GM18505 (cell line): ENCODE results near the gene DPP9.

Experiments used
- ATAC-seq: cut with Tn5 transposase; IDR thresholded peaks from one replicate; pipeline ENCODE4 v1.9.1; 2021; ENCODE audit not compliant: unreplicated experiment
- POLR2A ChIP-seq: IDR thresholded peaks from 4 replicates; pipeline ENCODE4 v1.6.1; 2011; ENCODE audit warnings: borderline replicate concordance; ENCODE audit not compliant: insufficient read depth, insufficient read length; ENCODE audit errors: extremely low read depth

DPP9 gene

GRCh38 chr19:4657835-4658234, 65.8 kb downstream of the DPP9 start:
- no peak for ATAC-seq
- no peak for TF ChIP-seq POLR2A

GRCh38 chr19:4657262-4657661, 66.4 kb downstream of the DPP9 start:
- no peak for ATAC-seq
- TF ChIP-seq POLR2A: no peak

GRCh38 chr19:4656102-4656501, 67.5 kb downstream of the DPP9 start:
- no peak for ATAC-seq
- no peak for TF ChIP-seq POLR2A

- no peak for ATAC-seq
- TF ChIP-seq POLR2A: no peak
Observed at GRCh38 chr19:4654437-4655361, 68.9 kb downstream of the DPP9 start.

GRCh38 chr19:4653793-4654436, 69.7 kb downstream of the DPP9 start:
- TF ChIP-seq POLR2A: no peak
- no peak for ATAC-seq

- no peak for ATAC-seq
- no peak for TF ChIP-seq POLR2A
Observed at GRCh38 chr19:4652075-4652474, 71.6 kb downstream of the DPP9 start.

- TF ChIP-seq POLR2A: no peak
- no peak for ATAC-seq
Observed at GRCh38 chr19:4650159-4650558, 73.5 kb downstream of the DPP9 start.

- ATAC-seq: no peak
- no peak for TF ChIP-seq POLR2A
Observed at GRCh38 chr19:4649392-4650047, 74.1 kb downstream of the DPP9 start.

- no peak for TF ChIP-seq POLR2A
- ATAC-seq: no peak
Observed at GRCh38 chr19:4647676-4648644, 75.7 kb downstream of the DPP9 start.

GRCh38 chr19:4645718-4646117, 77.9 kb downstream of the DPP9 start:
- ATAC-seq: no peak
- TF ChIP-seq POLR2A: no peak

GRCh38 chr19:4642625-4643024, 81.0 kb downstream of the DPP9 start:
- ATAC-seq: no peak
- no peak for TF ChIP-seq POLR2A

- no peak for TF ChIP-seq POLR2A
- ATAC-seq: no peak
Observed at GRCh38 chr19:4641132-4641531, 82.5 kb downstream of the DPP9 start.
